Kidney (tissue), 14 donors: Measurements from ENCODE around the gene ESPN. TPM values are rescaled to one million over a fixed set of nuclear protein-coding genes. Genes with fewer than 3 reads are reported as not detected.
A peak's percentile ranks its signal among the peaks of the same experiment; 100 is the strongest.

Experiments used
- DNase-seq, 5 donors: peaks; one replicate each; pipeline ENCODE4 v3.0.0-alpha.2; 2013 to 2020
- FAIRE-seq: peaks from 2 replicates; lab custom pipeline; 2012; peaks lifted over from hg19 to GRCh38; lab: Jason Lieb, UNC
- H3K27ac ChIP-seq, 2 donors: one replicate each; pipeline ENCODE4 v1.7.0; 2013; ENCODE audit warnings: low read depth in 2 of 2, low read length in 2 of 2, inconsistent platforms in 1 of 2
- H3K27me3 ChIP-seq: one replicate; pipeline ENCODE4 v1.7.1; 2013; ENCODE audit warnings: low read length, inconsistent platforms; ENCODE audit not compliant: control insufficient read depth, insufficient read depth
- H3K36me3 ChIP-seq, 3 donors: one replicate each; pipeline versions ENCODE4 v1.7.0 to v1.7.1; 2013; ENCODE audit warnings: low read length in 3 of 3, control low read depth in 1 of 3, inconsistent platforms in 1 of 3; ENCODE audit not compliant: insufficient read depth in 3 of 3, control insufficient read depth in 2 of 3
- H3K4me1 ChIP-seq, 3 donors: one replicate each; pipeline versions ENCODE4 v1.7.0 to v1.7.1; 2013; ENCODE audit warnings: low read length in 3 of 3, inconsistent platforms in 1 of 3, low read depth in 1 of 3; ENCODE audit not compliant: control insufficient read depth in 2 of 3, insufficient read depth in 2 of 3
- H3K4me3 ChIP-seq, 3 donors: one replicate each; pipeline versions ENCODE4 v1.7.0 to v1.8.1; 2013; ENCODE audit warnings: low read length in 3 of 3, control low read depth in 1 of 3, inconsistent platforms in 1 of 3
- H3K9ac ChIP-seq, 3 donors: one replicate each; pipeline versions ENCODE4 v1.7.0 to v1.7.1; 2013; ENCODE audit warnings: low read length in 3 of 3, control low read depth in 1 of 3, inconsistent platforms in 1 of 3
- H3K9me3 ChIP-seq, 3 donors: one replicate each; pipeline versions ENCODE4 v1.7.0 to v1.7.1; 2013; ENCODE audit warnings: low read length in 3 of 3, control low read depth in 1 of 3, inconsistent platforms in 1 of 3; ENCODE audit not compliant: control insufficient read depth in 2 of 3, insufficient read depth in 1 of 3
- CTCF ChIP-seq: IDR thresholded peaks from 3 replicates; pipeline ENCODE4 v1.5.1; 2012; ENCODE audit warnings: mild to moderate bottlenecking, moderate library complexity, borderline replicate concordance; ENCODE audit not compliant: insufficient read depth; ENCODE audit errors: extremely low read depth
- intact Hi-C: fragments of 100-400 bp; cut with DNase I; formaldehyde crosslinking; loops from one replicate; pipeline ENCODE4 v1.11.1; 2022
- polyA plus RNA-seq: library from polyadenylated mRNA; stranded (reverse); fragments of 350-450 nt; fragmentation: Illumina TruSeq; extraction: RNeasy Lipid Tissue Mini Kit (QIAGEN cat#74804); gene quantifications from one replicate; pipeline ENCODE4 v1.2.3, GENCODE V29; 2014; ENCODE audit warnings: low read depth, low replicate concordance; ENCODE audit not compliant: insufficient read depth
- total RNA-seq: library from RNA; stranded (reverse); fragmentation: NEBNext Ultra II Directional; extraction: Animal tissue kit (Norgen Biotek cat#: 25700); gene quantifications from one replicate; pipeline ENCODE4 v1.2.1, GENCODE V29; 2021
- donor health status: control.
- donor health status: control.
- donor health status: control.
- donor health status: control.
- donor health status: control.
- donor health status: DM: yes; HTN: yes; CAD: no.
- donor health status: Normal renal cell carcinoma (clear cell type).

Gene ESPN
- total and polyA plus RNA-seq, 2 donors from 2014 or later, result 14.2 to 112 TPM

- H3K27ac ChIP-seq, result no peak overlapping the region
Observed at GRCh38 chr1:6471086-6471969, 46.8 kb downstream of the ESPN start.

GRCh38 chr1:6471970-6472368 lies 47.4 kb downstream of the ESPN start:
- Histone ChIP-seq H3K4me3 (no peak overlapping the region), H3K36me3 (no peaks in the 10 kb centered on the region), H3K27me3 (no peaks in the 10 kb centered on the region), H3K4me1 (no peaks in the 10 kb centered on the region), H3K27ac (no peak overlapping the region), H3K9ac (no peak overlapping the region), H3K9me3 (no peaks in the 10 kb centered on the region)
- no peak for TF ChIP-seq CTCF
- intact Hi-C loops, result no loop called here
- FAIRE-seq, result no peak
- peak in 1 of 5 donors; percentile 79 for DNase-seq

More at GRCh38 chr1:6471086-6471969, 46.8 kb downstream of the ESPN start:
- DNase-seq (peak in 1 of 5 donors; percentile 72), FAIRE-seq (no peak)
- Histone ChIP-seq H3K4me1 (no peaks in the 10 kb centered on the region), H3K4me3 (no peak overlapping the region), H3K9me3 (no peaks in the 10 kb centered on the region), H3K27me3 (no peaks in the 10 kb centered on the region), H3K36me3 (no peaks in the 10 kb centered on the region), H3K9ac (no peak overlapping the region)
- intact Hi-C loops, result no loop called here
- no peak for TF ChIP-seq CTCF

DNA sequence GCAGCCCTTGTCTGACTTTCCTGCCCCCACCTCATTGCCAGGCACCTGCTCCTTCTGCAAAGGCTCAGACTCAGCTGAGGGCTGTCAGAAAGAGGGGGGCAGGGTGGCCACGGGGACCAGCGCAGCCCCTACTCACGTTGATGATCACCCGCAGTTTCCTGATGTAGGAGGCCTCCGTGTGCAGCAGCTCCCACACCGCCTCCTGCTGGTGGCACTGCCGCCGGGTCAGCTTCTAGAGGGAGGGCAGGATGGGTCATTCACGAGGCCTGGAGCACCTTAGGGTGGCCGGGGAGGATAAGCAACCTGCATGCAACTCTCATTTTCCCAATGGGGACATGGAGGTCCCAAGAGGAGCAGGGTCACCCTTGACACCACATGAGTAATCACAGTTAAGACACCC lies 47.8 kb downstream of the ESPN start:
- no peaks in the 10 kb centered on the region for H3K36me3 ChIP-seq
- no peak overlapping the region for H3K4me3 ChIP-seq
- no peak overlapping the region for H3K27ac ChIP-seq
- no peaks in the 10 kb centered on the region for H3K9me3 ChIP-seq
- no peaks in the 10 kb centered on the region for H3K4me1 ChIP-seq
- TF ChIP-seq CTCF, result no peak
- no peaks in the 10 kb centered on the region for H3K27me3 ChIP-seq
- DNase-seq (no peak), FAIRE-seq (no peak)
- intact Hi-C loops, result no loop called here
- H3K9ac ChIP-seq, result no peak overlapping the region
